NCI-H446 treated with DMSO at 0.1 percent for 48 hours (cell line): ENCODE measurements around the gene PLCD3.

Source experiments
- DNase-seq: peaks from one replicate; lab custom pipeline; 2025; lab: John Stamatoyannopoulos, UW

The PLCD3 gene

GRCh38 chr17:45117334-45117733 is 15.0 kb downstream of the PLCD3 start:
- DNase-seq: no peak

GRCh38 chr17:45116434-45117016 is 15.8 kb downstream of the PLCD3 start:
- DNase-seq: no peak

GRCh38 chr17:45115871-45116270 is 16.4 kb downstream of the PLCD3 start:
- DNase-seq: no peak

- no peak for DNase-seq
Observed at GRCh38 chr17:45115015-45115625, 17.2 kb downstream of the PLCD3 start.

DNA sequence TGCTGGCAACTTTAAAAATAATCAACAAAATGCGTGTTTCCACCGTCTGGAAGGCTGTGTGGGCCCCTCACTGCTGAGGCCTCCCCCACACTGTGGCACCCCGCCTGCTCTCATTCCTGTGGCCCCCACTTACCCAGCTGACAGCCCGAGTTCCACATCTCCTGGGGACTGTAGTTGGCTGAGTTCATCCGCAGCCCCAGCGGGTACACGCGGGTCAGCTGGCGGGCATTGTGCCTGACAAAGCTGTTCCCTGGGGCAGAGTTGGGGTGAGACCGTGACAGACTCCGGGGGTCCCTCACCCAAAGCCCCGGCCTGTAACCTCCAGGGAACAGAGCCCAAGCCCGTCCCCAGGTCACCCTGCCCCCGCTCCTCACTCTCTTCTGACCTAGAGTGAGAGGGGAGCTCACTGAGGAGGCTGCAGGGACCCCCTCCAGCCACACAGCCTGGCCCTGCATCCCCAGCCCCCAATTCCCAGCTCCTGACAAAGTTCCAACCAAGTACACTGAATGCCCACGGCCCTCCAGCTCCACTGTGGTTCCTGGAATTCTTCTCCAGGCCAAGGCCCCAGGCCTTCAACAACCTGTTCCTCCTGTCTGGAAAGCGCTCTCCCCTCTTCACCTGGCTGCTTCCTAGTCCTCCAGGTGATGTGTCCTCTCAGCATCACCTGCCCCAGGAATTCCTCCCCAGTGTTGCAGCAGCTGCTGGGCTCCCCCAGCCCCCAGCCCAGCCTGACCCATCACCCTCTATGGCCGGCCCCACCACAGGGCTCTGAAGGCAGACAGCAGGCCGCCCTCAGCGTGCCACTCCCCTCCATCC is 18.0 kb downstream of the PLCD3 start:
- DNase-seq: no peak

DNA sequence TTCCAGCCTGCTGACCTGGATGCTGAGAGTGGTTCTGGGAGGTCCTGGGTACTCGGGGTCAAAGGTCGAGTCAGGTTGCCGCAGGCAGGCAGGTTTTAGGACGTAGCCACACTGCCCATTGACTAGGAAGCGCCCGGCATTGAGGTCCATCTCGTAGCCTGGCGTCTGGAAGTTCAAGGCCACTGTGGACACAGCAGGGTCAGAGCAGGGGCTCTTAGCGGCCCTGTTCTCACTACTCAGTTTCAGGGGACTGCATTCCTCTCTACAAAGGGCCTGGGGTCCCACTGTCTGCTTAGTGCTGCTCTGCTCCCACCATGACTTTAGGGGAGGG is 18.9 kb downstream of the PLCD3 start:
- no peak for DNase-seq

GRCh38 chr17:45112559-45113423 is 19.5 kb downstream of the PLCD3 start:
- DNase-seq: no peak

GRCh38 chr17:45111850-45112249 is 20.5 kb downstream of the PLCD3 start:
- DNase-seq: no peak

- DNase-seq: no peak
Observed at GRCh38 chr17:45110676-45111611, 21.4 kb downstream of the PLCD3 start.

DNA sequence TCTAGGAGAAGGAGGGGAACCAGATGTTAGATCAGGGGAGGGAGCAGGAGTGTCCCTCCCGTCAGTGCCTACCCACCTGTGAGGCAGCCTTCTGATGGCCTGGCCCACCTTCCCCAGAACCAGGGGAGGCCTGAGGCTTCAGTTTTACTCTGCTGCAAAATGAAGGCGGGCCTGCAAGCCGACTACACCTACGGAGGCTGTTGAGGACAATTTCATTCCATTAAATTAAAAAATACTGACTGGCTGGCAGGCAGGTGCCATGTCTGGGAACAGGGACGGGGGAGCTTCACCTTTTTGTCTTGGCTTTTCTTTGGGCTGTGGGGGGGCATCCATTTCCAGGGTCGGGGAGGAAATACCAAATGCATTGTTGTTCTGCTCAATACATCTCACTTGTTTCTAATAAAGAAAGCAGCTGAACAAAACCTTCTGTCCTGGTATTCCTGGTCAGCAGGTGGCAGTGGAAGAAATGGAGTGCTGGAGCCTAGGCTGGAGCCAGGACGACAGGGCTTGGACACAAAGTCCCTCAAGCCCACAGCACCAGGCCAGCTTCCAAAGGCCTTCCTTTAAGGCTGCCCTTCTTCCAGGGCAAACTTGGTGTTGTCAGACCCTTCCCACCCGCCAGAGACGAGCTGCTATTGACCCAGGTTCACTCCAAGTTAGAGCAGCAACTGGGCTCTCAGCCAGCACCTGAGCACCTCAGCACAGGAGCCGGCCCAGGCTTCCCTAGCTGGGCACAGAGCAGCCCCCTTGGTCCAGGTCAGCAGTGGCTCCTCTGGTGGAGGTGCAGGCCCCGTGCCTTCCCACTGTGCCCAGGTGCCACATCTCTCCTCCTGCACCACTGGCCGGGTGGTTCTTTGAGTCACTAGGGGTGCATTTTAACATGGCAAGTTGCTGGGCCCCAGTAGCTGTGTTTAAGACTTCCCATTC is 23.5 kb downstream of the PLCD3 start:
- DNase-seq: no peak

- DNase-seq: no peak
Observed at GRCh38 chr17:45108051-45108450, 24.3 kb downstream of the PLCD3 start.

GRCh38 chr17:45107293-45108010 is 24.9 kb downstream of the PLCD3 start:
- no peak for DNase-seq

DNA sequence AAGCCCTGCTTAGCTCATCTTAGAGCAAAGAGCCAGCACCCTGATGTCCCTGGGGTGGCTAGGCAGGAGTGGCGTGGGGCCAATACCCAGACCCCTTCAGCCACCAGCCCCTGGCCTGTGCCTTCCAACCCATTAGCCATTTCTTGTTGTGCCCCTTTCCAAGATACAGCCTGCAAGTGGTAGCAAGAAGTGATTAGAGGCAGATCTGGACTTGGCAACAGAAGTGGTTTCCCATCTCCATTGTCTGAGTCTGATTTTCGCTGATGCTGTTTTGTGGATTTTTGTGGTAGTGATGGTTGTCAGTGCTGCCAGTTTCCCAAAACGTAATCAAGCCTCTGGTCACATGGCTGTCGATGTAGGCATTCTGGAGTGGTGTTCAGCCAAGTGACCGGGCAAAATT is 25.7 kb downstream of the PLCD3 start:
- DNase-seq: no peak

DNA sequence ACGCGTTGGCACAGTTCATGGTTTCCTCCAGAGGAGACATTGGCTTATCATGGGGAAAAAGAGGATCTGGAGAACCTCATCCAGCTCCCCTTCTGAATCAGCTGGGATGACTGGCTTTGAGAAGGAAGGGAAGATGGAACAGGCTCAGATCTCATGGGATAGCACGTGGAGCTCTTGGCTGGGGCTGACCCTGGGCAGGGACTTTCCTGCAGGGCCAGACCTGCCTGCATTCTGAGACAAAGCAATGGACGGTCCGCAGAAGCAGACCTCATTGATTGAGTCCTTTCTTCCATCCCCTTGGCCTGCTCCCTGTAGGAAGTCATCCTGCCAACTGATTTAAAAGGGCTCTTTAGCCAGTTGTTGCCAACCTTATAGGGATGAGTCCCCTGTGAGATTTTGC is 26.2 kb downstream of the PLCD3 start:
- DNase-seq: no peak

GRCh38 chr17:45104907-45105624 is 27.2 kb downstream of the PLCD3 start:
- DNase-seq: no peak

DNA sequence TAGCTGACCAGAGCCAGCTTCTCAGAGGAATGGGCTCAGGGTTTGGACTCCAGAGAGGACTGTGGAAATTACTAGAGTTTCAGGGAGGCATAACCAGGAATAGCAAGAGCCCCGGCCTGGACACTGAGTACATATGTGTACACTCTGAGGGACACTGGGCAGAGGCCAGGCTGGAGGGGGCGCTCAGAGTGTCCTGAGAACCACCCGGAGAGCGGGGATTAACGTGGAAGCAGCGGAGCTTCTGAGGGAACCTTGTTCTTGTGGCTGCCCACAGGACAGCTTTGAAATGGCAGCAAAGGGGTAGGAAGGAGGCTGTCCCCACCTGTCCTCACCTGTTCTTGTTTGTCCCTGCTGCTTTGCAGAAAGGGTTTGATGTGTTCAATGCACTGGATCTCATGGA is 27.8 kb downstream of the PLCD3 start:
- DNase-seq: no peak

DNA sequence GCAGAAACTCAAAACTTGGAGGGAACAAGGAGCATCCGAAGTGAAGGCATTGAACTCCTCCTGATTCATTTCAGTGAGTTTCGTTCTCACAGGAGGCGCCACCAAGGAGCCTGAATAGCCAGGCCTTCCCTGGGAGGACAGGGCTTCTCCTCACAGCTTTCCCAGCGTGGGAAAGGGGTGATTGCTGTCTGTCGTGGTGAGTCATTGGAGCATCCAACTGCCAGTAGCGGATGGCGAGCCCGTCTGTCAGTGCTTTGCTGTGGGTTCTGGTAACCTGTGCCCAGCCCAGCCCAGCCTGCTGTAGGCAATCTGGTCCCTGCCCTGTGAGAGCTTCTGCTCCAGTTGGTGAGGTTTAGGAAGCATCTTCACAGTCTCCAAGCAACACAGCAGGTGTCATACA is 28.3 kb downstream of the PLCD3 start:
- DNase-seq: no peak

DNA sequence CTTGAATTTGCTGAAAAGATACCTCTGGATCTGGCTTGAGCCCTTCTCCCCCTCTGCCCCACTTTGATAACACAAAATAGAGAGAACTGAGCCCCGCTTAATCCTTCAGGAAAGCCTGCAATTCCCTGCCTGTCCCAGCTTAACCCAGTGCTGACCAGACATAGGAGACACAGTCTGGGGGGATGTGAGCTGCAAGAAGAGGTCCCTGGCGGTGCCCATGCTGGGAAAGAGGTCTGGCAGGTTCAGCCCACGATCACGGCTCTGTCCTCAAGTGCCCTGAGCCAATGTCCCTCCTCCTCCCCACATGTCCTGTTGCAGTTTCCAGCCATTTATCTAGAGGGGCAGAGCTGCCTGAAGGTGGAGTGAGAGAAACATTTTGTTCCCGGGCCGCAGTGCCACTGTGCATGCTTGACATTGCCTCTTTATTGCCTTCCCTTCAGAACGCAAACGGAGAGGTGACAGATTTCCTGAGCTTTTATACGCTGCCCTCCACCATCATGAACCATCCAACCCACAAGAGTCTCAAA is 29.0 kb downstream of the PLCD3 start:
- no peak for DNase-seq

DNA sequence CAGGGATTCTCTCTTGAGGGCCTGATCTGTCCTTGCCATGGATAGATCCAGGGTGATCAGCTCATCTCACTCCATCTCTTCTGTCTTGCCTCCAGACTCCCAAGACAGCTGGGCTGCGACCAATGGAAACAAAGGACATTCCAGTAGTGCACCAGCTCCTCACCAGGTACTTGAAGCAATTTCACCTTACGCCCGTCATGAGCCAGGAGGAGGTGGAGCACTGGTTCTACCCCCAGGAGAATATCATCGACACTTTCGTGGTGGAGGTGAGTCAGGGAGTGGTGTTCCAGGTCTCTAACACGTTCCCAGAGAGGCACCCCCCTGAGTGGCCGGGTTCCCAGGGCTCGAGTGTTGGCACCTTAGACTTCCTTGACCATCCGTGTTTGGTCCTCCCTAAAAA is 29.5 kb downstream of the PLCD3 start:
- DNase-seq: no peak
